K562 (cell line): ENCODE results near the gene SPNS1. TPM values are rescaled to one million over a fixed set of nuclear protein-coding genes. Genes with fewer than 3 reads are reported as not detected.

Source experiments
- CBX2 ChIP-seq: fragments of 200-600 bp; sonication (generic); IDR thresholded peaks from one replicate; pipeline ENCODE4 v1.6.1; 2012; ENCODE audit warnings: mild to moderate bottlenecking, low read length, inconsistent platforms; ENCODE audit not compliant: insufficient read depth, poor library complexity, severe bottlenecking
- E2F8 ChIP-seq: fragments of 450-650 bp; IDR thresholded peaks from 2 replicates; pipeline ENCODE4 v1.7.1; 2018; ENCODE audit warnings: mild to moderate bottlenecking, low read depth; ENCODE audit not compliant: partially characterized antibody
- NCOA1 ChIP-seq: fragments of 450-650 bp; IDR thresholded peaks from 2 replicates; pipeline ENCODE4 v1.6.1; 2016; ENCODE audit warnings: low read depth
- NCOA2 ChIP-seq, 2 experiments: fragments of 450-650 bp; IDR thresholded peaks; 2 replicates each; pipeline ENCODE4 v1.6.1; 2018; ENCODE audit warnings: mild to moderate bottlenecking in 2 of 2, moderate library complexity in 1 of 2; ENCODE audit not compliant: partially characterized antibody in 2 of 2
- NCOA4 ChIP-seq: fragments of 450-650 bp; IDR thresholded peaks from 2 replicates; pipeline ENCODE4 v1.6.1; 2018; ENCODE audit warnings: mild to moderate bottlenecking; ENCODE audit not compliant: partially characterized antibody
- REST ChIP-seq, 2 experiments: fragments of 450-650 bp; formaldehyde crosslinking in 1 of 2; IDR thresholded peaks; 2 replicates each; pipeline versions ENCODE4 v1.4.0 to v1.6.1; 2014 to 2020; ENCODE audit warnings: mild to moderate bottlenecking in 2 of 2, borderline replicate concordance in 1 of 2, low read depth in 1 of 2
- ZNF780A ChIP-seq: fragments of 250-450 bp; sonication (Bioruptor Pico); IDR thresholded peaks from 2 replicates; pipeline ENCODE4 v1.5.0; 2021; ENCODE audit warnings: mild to moderate bottlenecking
- polyA plus RNA-seq, 8 experiments: library from polyadenylated mRNA; depleted of rRNA in 4 of 8; stranded (reverse) in 5 of 8; unstranded in 3 of 8; fragments of >200 nt; fragmentation: Nextera tagmentation in 2 of 8; fragmentation: Illumina TruSeq in 1 of 8; extraction: Ambion mirVana in 2 of 8; extraction: Trizol in 1 of 8; gene quantifications; 2 replicates each; pipeline versions ENCODE4 v1.2.1 to v1.2.3, GENCODE V29; 2011 to 2014; ENCODE audit warnings: inconsistent platforms in 1 of 8, missing spikeins in 1 of 8
- total RNA-seq, 7 experiments: library from RNA; depleted of rRNA in 6 of 7; stranded (reverse); fragments of >200 nt in 6 of 7; fragmentation: Illumina TruSeq in 2 of 7; extraction: Trizol in 2 of 7; gene quantifications; 2 replicates each; pipeline versions ENCODE4 v1.2.1 to v1.2.3, GENCODE V29; 2011 to 2021; ENCODE audit warnings: low replicate concordance in 1 of 7

The SPNS1 gene
- total and polyA plus RNA-seq, 9 of the 15 experiments (the other 6 are each of a cell fraction or from before 2014, with no cell fraction given): 0.58 to 64.9 (median 13.7) TPM

- TF ChIP-seq REST (IDR thresholded peaks at IDR 0.05; ENCODE audit: borderline replicate concordance): no peak
- TF ChIP-seq REST (CRISPR knock-in tag; IDR thresholded peaks at IDR 0.05; ENCODE audit: low read depth): no peak
- TF ChIP-seq CBX2: no peak
- no peak for TF ChIP-seq E2F8
- no peak for TF ChIP-seq NCOA2 (IDR thresholded peaks at IDR 0.05; ENCODE audit: partially characterized antibody in 2 of 2)
- TF ChIP-seq NCOA1: no peak
- no peak for TF ChIP-seq NCOA4
- no peak for TF ChIP-seq ZNF780A
Observed at GRCh38 chr16:28983644-28984043, 9.1 kb downstream of the SPNS1 start (continued).
